Body of pancreas (tissue), 4 donors: ENCODE results near the gene LYRM1. TPM values are rescaled to one million over a fixed set of nuclear protein-coding genes. Genes with fewer than 3 reads are reported as not detected.

Experiments used
- ATAC-seq: fragments of 150-250 bp; one replicate; pipeline ENCODE4 v1.9.1; 2016
- DNase-seq, 4 donors: peaks; one replicate each; pipeline ENCODE4 v3.0.0-alpha.2; 2019
- H3K27ac ChIP-seq, 4 donors: fragments of 200-600 bp; sonication (generic); 1 replicate in 3 of 4; 2 replicates in 1 of 4; pipeline versions ENCODE4 v1.5.1 to v1.6.1; 2016 to 2019; ENCODE audit warnings: mild to moderate bottlenecking in 1 of 4, mixed read lengths in 1 of 4, moderate library complexity in 1 of 4
- H3K27me3 ChIP-seq, 2 donors: fragments of 200-600 bp; sonication (generic); one replicate each; pipeline ENCODE4 v1.6.0; 2016; ENCODE audit warnings: mild to moderate bottlenecking in 1 of 2
- H3K36me3 ChIP-seq, 2 donors: fragments of 200-600 bp; sonication (generic); replicated peaks in 1 of 2; 2 replicates each; pipeline ENCODE4 v1.5.1; 2016; ENCODE audit warnings: low read depth in 2 of 2; ENCODE audit not compliant: insufficient read depth in 1 of 2
- H3K4me1 ChIP-seq: fragments of 200-600 bp; sonication (generic); one replicate; pipeline ENCODE4 v1.6.0; 2016
- H3K4me3 ChIP-seq, 2 donors: fragments of 200-600 bp; sonication (generic); 1 replicate in 1 of 2; 2 replicates in 1 of 2; pipeline ENCODE4 v1.5.1; 2016 to 2019
- H3K9me3 ChIP-seq, 3 donors: fragments of 200-600 bp; sonication (generic); 1 replicate in 2 of 3; 2 replicates in 1 of 3; pipeline ENCODE4 v1.5.1; 2016
- POLR2A ChIP-seq, 3 donors: fragments of 450-650 bp; IDR thresholded peaks; one replicate each; pipeline ENCODE4 v1.6.1; 2016; ENCODE audit warnings: antibody characterized with exemption in 3 of 3, mild to moderate bottlenecking in 2 of 3
- WGBS, 2 donors: methylation state at CpG; one replicate each; pipeline ENCODE4 v1.1.5; 2017; 5-methylcytosine and 5-hydroxymethylcytosine counted together
- intact Hi-C: fragments of 100-400 bp; cut with DNase I; formaldehyde crosslinking; loops from one replicate; pipeline ENCODE4 v1.15.1; 2023
- total RNA-seq, 2 donors: library from RNA; depleted of rRNA; stranded (reverse); fragments of >200 nt; gene quantifications; one replicate each; pipeline ENCODE4 v1.1.0, GENCODE V29; 2016
- TF ChIP-seq, protein P1 (sequence below), 7 experiments: fragments of 450-650 bp in 4 of 7; fragments of 200-600 bp in 3 of 7; sonication (generic) in 3 of 7; IDR thresholded peaks; one replicate each; pipeline ENCODE4 v1.5.1; 2016 to 2019; ENCODE audit warnings: antibody characterized with exemption in 7 of 7

LYRM1 gene
- total RNA-seq, 2 donors from 2014 or later, result 13.5 to 18.9 TPM

DNA sequence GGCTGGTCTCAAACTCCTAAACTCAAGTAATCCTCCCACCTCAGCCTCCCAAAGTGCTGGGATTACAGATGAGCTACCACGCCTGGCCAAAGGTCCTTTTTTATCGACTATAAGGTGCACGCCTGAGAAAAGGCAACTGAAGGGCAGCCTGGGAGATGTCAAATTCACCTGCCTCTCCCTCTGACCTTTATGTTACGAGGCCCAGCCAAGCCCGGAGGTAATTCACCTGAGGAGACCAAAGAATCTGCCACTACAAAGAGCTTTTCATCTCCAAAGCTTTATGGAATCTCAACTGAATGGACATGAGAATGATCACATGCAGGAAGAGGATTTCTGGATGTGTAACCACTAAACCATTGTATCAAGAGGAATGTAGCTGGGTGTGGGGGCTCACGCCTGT is 37.2 kb downstream of the LYRM1 start:
- 47 to 55% methylated on average over 6 of the region's 6 CpGs for WGBS, 2 donors
- no peaks in the 10 kb centered on the region for H3K4me1 ChIP-seq
- no peaks in the 10 kb centered on the region for H3K27me3 ChIP-seq
- no peaks in the 10 kb centered on the region for H3K9me3 ChIP-seq
- no peak overlapping the region for H3K4me3 ChIP-seq
- no peak for ATAC-seq
- intact Hi-C loops, result no loop called here
- TF ChIP-seq, protein P1, sequence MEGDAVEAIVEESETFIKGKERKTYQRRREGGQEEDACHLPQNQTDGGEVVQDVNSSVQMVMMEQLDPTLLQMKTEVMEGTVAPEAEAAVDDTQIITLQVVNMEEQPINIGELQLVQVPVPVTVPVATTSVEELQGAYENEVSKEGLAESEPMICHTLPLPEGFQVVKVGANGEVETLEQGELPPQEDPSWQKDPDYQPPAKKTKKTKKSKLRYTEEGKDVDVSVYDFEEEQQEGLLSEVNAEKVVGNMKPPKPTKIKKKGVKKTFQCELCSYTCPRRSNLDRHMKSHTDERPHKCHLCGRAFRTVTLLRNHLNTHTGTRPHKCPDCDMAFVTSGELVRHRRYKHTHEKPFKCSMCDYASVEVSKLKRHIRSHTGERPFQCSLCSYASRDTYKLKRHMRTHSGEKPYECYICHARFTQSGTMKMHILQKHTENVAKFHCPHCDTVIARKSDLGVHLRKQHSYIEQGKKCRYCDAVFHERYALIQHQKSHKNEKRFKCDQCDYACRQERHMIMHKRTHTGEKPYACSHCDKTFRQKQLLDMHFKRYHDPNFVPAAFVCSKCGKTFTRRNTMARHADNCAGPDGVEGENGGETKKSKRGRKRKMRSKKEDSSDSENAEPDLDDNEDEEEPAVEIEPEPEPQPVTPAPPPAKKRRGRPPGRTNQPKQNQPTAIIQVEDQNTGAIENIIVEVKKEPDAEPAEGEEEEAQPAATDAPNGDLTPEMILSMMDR (IDR thresholded peaks at IDR 0.05), result no peak
- no peak for TF ChIP-seq POLR2A (IDR thresholded peaks at IDR 0.05)
- H3K36me3 ChIP-seq, result no peaks in the 10 kb centered on the region
- no peak for DNase-seq
- no peak overlapping the region for H3K27ac ChIP-seq

DNA sequence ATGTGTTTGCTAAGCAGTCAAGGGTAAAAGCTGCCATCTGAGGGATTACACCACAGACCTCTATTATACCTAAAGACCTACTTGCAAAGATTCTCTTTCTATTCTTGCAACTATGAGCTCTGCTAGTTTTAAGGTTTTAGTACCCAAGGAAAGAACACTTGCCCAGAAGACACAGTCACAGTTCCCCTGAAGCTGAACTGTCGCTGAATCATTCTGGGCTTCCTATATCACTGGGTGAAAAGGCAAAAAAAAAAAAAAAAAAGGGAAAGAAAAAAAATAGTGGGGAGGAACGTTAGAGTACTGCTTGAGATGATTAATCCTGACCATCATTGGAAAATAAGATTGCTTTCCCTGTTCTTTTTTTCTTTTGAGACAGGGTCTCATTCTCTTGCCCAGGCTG is 37.9 kb downstream of the LYRM1 start:
- intact Hi-C loops, result no loop called here
- no peak for DNase-seq
- 52 to 74% methylated on average over 2 of the region's 2 CpGs for WGBS, 2 donors
- ATAC-seq, result no peak
- no peaks in the 10 kb centered on the region for H3K9me3 ChIP-seq
- no peak overlapping the region for H3K4me3 ChIP-seq
- H3K27ac ChIP-seq, result no peak overlapping the region
- H3K4me1 ChIP-seq, result no peaks in the 10 kb centered on the region
- H3K36me3 ChIP-seq, result no peaks in the 10 kb centered on the region
- no peaks in the 10 kb centered on the region for H3K27me3 ChIP-seq
- no peak for TF ChIP-seq POLR2A (IDR thresholded peaks at IDR 0.05)
- TF ChIP-seq, protein P1 (IDR thresholded peaks at IDR 0.05), result no peak

- ATAC-seq (no peak), DNase-seq (no peak)
- intact Hi-C loops, result no loop called here
- Histone ChIP-seq H3K4me1 (no peaks in the 10 kb centered on the region), H3K36me3 (no peaks in the 10 kb centered on the region), H3K27me3 (no peaks in the 10 kb centered on the region), H3K27ac (no peak overlapping the region), H3K9me3 (no peaks in the 10 kb centered on the region), H3K4me3 (no peak overlapping the region)
- TF ChIP-seq, protein P1 (IDR thresholded peaks at IDR 0.05), result no peak
- no peak for TF ChIP-seq POLR2A (IDR thresholded peaks at IDR 0.05)
Observed at GRCh38 chr16:20939611-20940010, 39.0 kb downstream of the LYRM1 start.

DNA sequence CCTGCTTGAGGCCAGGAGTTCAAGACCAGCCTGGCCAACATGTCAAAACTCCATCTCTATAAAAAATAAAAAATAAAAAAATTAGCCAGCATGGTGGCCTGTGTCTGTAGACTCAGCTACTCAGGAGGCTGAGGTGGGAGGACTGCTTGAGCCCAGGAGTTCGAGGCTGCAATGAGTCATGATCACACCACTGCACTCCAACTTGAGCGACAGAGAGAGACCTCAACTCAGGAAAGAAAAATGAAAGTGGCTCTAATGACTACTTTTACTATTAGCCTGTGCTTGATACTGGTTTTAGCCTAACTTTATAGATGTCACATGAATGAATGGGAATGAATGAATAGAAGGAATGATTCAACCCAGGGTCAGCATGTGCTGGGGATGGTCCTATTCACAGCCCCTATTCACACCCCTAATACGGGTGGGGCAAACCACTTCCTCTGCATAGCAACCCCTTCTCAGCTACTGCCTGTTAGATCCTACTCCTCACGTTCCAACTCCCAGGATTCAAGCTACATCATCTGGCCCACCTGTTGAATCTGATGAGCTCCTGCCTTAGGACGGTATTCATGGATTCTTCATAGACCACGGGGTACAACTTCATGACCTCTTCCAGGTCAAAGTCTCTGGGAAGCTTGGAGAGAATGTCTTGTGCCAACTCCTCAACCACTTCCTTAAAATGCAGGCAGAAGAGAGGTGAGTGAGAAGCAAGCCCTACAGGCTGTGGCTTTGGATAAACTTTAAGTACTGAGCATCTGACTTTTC is 40.5 kb downstream of the LYRM1 start:
- H3K27ac ChIP-seq, result no peak overlapping the region
- TF ChIP-seq, protein P1 (IDR thresholded peaks at IDR 0.05), result no peak
- TF ChIP-seq POLR2A (IDR thresholded peaks at IDR 0.05), result no peak
- WGBS, 2 donors, result 66 to 67% methylated on average over 6 of the region's 6 CpGs
- ATAC-seq (no peak), DNase-seq (no peak)
- H3K36me3 ChIP-seq, result no peaks in the 10 kb centered on the region
- H3K27me3 ChIP-seq, result no peaks in the 10 kb centered on the region
- no peaks in the 10 kb centered on the region for H3K4me1 ChIP-seq
- no peak overlapping the region for H3K4me3 ChIP-seq
- intact Hi-C loops, result no loop called here
- H3K9me3 ChIP-seq, result no peaks in the 10 kb centered on the region

DNA sequence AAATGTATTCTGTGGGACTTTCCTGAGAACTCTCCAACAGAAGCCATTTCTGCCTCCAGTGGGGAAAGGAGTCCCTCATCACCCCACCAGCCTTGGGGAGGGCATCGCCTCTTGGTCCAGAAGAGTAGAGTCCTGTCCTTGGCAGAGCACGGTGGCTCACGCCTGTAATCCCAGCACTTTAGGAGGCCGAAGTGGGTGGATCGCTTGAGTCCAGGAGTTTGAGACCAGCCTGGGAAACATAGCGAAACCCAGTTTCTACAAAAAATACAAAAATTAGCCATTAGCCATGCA is 41.0 kb downstream of the LYRM1 start:
- H3K27ac ChIP-seq, result no peak overlapping the region
- no peak for DNase-seq
- no peak overlapping the region for H3K4me3 ChIP-seq
- no peak for ATAC-seq
- TF ChIP-seq, protein P1 (IDR thresholded peaks at IDR 0.05), result no peak
- TF ChIP-seq POLR2A (IDR thresholded peaks at IDR 0.05), result no peak
- intact Hi-C loops, result no loop called here
- 94% methylated on average over 6 of the region's 6 CpGs for WGBS, 2 donors
- no peaks in the 10 kb centered on the region for H3K36me3 ChIP-seq
- no peaks in the 10 kb centered on the region for H3K27me3 ChIP-seq
- H3K4me1 ChIP-seq, result no peaks in the 10 kb centered on the region
- H3K9me3 ChIP-seq, result no peaks in the 10 kb centered on the region
